ENCODE data around the gene LTA4H.

Gene LTA4H

GRCh38 chr12:95951515-95951914 is 83.9 kb downstream of the LTA4H start:
- H3K4me3 ChIP-seq (ENCODE audit: low read depth, low read length), result no peak overlapping the region
- H3K4me1 ChIP-seq (ENCODE audit: control insufficient read depth, insufficient read depth, low read length), result no peaks in the 10 kb centered on the region
- H3K9me3 ChIP-seq (ENCODE audit: control insufficient read depth, insufficient read depth, low read depth, low read length), result no peaks in the 10 kb centered on the region
- no peak overlapping the region for H3K27ac ChIP-seq (ENCODE audit: low read depth, low read length)
- H3K27me3 ChIP-seq (ENCODE audit: control insufficient read depth, insufficient read depth, low read length), result no peaks in the 10 kb centered on the region
- no peak overlapping the region for H3K9ac ChIP-seq (ENCODE audit: low read length)
- H3K36me3 ChIP-seq (ENCODE audit: control insufficient read depth, insufficient read depth, low read length), result no peaks in the 10 kb centered on the region

All from HUES6 (cell line).